GM18868 (cell line): ENCODE data around the gene ST6GALNAC1.

Experiments used
- ATAC-seq: cut with Tn5 transposase; IDR thresholded peaks from one replicate; pipeline ENCODE4 v1.9.1; 2021; ENCODE audit warnings: mild to moderate bottlenecking, moderate library complexity; ENCODE audit not compliant: unreplicated experiment

The ST6GALNAC1 gene

DNA sequence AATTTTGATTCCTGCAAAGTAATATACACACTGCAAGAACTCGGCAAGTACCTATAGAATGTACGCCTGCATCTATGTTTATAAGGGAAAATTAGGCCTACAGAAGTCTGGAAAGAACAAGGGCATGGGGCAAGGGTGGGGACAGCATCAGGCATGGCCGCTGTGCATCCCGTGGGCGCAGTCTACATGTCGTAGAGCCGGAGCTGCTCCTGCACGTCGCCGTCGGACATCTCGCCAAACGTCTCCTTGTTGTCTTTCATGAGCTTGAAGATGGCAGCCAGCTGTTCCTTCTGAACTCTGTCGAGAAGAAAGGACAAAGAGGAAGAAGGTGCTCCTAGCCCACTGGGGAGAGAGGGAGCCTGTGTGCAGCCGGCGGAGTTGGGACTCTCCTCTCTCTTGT is 33.8 kb upstream of the ST6GALNAC1 start:
- ATAC-seq, result no peak

DNA sequence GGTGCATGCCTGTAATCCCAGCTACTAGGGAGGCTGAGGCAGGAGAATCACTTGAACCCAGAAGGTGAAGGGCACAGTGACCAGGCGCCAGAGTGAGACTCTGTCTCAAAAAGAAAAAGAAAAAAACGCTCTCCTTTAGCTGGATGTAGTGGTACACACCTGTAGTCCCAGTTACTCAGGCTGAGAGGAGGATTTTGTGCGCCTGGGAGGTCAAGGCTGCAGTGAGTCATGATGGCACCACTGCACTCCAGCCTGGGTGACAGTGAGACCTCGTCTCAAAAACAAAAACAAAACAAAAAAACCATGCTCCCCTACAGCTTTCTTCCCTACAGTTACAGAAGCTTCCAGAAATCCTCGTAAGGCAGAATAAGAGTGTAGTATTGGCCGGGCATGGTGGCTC is 33.1 kb upstream of the ST6GALNAC1 start:
- ATAC-seq, result no peak

DNA sequence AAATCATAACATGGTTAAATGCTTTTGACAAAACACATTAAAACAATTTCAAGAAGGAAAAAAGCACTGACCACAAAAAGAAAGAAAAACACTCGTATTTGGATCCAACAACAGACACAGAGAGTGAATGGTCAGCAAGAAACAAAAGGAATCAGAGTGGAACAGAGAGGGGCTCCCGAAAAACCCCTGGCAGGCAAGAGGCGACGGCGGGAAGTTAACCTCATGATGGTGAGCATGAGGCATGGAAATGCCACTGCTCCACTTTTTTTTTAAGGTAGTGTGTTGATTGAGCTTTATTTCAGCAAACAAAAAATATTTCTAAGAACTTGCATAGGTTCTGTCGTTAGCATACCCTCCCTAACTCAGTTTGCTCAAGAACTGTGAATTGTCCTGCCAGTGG is 32.1 kb upstream of the ST6GALNAC1 start:
- no peak for ATAC-seq

DNA sequence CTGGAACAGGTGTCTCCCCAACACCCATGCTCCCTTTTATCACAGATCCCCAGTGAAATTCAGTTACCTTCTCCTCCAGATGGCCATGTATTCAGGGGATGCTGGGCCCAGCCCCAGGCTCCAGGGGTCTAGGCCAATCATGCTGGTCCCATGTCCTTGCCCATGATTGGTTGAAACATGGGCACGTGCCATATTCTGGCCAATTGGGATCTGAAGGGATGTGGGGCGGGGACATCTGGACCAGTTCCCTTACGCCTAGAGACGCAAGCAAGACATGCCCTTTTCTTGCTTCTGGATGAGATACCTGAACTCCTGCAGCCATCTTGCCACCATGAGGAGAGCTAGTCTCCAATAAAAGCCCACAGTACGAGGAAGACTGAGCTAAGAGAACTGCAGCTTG is 31.0 kb upstream of the ST6GALNAC1 start:
- no peak for ATAC-seq

DNA sequence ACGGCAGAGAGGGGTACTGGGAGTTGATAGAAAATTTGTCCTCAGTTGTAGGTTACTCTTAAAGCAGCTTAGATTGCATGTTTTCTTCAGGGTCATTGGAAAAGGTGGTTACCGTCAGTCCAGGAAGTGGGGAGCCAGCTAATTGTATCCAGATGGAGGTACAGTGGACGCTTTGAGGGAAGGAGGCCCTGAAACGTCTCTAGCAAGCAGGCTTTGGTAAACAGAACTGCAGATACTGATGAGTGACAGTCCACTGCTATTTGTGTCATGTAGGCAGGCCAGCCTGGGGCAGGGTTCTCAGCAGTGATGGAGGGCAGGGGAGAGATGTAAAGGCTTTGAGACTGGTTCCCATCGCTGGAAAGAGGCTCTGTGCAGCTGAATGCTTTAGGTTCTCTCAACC is 30.2 kb upstream of the ST6GALNAC1 start:
- no peak for ATAC-seq

DNA sequence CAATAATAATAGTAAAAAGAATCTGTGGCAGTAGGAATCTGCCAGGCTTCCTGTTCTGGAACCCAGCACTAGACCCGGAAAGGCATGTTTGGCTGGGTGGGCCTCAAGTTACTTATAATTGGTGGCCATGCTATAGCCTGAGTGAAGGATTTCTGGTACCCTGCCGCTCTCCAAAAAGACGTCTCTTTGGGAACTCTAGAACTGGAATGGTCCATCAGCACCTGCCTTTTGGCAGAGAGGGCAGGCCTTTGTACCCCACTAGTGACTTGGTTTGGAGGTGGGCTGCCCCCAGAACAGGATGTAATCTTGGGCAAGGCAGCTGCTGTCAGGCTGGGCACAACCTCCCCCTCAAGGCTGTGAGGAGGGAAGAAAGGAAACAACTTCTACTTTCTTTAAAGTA is 29.3 kb upstream of the ST6GALNAC1 start:
- no peak for ATAC-seq

GRCh38 chr17:76672270-76672851 is 28.8 kb upstream of the ST6GALNAC1 start:
- no peak for ATAC-seq

DNA sequence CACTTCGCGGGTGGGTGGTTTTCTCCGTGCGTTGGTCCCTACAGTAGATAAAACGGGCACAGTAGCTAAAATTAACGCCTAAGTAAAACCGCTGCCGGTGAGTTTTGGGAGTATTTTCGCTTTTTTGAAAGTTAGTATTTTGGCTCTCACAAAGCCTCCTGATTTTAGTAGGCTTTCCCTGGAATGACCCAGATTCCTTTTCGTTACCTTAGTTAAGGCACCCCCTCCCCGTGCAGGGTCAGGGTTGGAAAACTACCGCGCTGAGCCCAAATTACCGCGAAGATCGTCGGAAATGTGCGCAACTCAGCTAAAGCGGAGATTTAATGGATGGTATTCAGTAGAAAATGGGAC is 28.3 kb upstream of the ST6GALNAC1 start:
- peak; percentile 21 for ATAC-seq

- peak; percentile 96 for ATAC-seq
Observed at GRCh38 chr17:76671123-76671911, 27.8 kb upstream of the ST6GALNAC1 start.

DNA sequence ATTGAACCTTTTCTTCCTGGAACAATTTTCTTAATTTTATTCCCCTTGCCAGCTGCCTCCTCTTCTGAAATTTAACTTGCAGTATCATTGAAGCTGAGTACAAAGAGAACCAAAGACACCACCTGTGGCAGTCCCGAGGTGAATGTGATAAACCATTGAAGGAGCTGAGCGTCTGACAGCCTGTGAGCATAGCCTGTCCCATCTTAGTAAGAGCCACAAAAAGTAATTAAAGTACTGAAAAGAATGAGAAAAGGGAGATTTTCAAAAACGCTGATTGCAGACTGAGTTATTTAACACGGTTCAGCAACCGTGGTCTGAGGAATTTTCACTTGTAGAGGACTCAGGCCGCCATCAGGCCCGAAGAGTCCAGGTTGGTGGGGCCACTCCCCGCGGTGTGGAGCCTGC is 27.2 kb upstream of the ST6GALNAC1 start:
- ATAC-seq, result no peak

DNA sequence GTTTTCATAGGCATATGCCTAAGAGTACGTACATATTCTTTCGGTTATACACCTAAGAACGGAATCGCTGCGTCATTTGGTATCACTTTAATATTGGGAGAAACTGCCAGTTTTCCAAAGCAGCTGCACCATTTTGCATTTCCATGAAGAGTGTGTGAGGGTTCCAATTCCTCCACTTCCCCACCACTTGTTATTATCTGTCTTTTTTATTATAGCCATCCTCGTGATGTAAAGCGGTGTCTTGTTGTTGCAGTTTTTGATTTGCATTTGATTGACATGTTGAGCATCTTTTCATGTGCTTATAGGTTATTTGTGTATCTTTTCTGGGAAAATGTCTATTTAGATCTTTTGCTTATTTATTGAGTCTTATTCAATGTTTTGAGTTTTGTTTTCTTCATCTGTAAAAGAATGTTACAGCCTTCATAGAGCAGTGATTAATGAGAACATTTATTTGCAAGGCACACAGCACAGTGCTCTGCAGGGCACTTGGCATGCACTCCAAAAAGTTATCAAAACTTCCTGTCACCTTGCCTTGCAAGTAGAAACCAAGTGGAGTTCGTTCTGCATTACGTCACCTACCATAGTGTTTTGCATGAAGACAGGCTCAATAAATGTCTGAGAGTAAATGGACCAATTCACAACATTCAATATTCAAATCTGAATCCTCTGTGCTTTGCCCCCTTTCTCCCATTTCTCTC is 26.6 kb upstream of the ST6GALNAC1 start:
- no peak for ATAC-seq

DNA sequence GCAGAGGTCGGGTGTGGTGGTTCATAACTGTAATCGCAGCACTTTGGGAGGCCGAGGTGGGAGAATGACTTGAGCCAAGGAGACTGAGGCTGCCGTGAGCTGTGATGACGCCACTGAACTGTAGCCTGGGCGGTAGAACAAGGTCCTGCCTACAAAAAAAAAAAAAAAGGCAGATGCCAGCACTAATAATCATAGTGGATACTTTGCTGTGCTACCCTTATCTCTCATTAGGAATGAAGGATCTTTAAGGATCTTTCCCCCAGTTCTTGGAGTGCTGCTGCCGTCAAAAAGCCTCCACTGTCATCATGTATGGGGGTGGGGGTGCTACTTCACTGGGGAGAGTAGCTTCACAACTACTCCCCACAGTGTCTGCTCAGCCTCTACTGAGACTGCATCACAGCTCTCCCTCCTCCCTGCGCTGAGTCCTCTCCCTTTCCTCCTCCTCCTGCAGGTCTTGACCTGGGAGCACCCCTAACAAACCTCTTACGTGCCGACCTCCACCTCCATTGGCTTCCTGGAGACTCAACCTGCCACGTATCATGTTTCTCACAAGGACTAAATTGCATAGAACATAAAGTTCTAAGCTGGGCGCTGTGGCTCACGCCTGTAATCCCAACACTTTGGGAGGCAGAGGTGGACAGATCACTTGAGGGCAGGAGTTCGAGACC is 24.4 kb upstream of the ST6GALNAC1 start:
- ATAC-seq, result no peak

- ATAC-seq, result no peak
Observed at GRCh38 chr17:76667491-76667755, 23.9 kb upstream of the ST6GALNAC1 start.

DNA sequence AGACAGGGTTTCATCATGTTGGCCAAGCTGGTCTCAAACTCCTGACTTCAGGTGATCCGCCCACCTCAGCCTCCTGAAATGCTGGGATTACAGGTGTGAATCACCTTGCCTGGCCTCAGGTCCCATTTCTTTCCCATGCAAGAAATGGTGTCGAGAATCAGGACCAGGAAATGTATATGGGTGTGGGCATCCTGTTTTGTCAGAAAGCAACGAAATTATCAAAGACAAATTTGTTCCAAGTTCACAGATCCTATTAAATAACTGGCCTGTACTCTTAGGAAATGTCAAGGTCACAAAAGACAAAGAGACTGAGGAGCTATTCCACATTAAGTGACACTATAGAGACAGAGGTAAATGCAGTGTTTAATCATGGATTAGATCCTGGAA is 17.1 kb upstream of the ST6GALNAC1 start:
- ATAC-seq, result no peak

DNA sequence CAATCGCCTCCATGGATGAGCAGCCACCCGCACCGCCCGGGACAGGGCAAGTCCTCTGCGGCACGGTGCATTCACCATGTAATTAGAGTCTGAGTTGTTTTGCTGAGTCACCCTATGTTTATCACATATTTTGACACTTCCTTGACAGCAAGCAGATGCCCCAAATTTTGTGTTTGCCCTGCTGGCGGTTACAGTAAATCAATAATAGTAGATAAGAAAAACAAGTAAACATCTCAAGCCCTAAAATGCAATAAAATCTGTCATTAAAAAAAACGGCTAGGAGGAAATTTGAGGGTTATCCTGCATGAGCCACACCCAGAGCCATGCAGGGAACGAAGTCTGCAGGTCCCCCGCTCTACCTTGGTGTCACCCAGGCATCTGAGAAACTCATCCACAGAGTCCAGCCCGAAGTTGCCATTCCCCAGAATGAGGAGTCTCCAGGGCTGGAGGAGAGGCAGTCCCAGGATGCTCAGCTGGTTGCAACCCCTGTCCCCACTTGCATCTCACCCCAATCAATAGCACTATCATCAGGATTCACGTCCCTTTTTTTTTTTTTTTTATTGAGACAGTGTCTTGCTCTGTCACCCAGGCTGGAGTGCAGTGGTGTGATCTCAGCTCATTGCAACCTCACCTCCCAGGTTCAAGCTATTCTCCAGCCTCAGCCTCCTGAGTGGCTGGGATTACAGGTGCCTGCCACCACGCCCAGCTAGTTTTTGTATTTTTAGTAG is 16.5 kb upstream of the ST6GALNAC1 start:
- ATAC-seq, result no peak

DNA sequence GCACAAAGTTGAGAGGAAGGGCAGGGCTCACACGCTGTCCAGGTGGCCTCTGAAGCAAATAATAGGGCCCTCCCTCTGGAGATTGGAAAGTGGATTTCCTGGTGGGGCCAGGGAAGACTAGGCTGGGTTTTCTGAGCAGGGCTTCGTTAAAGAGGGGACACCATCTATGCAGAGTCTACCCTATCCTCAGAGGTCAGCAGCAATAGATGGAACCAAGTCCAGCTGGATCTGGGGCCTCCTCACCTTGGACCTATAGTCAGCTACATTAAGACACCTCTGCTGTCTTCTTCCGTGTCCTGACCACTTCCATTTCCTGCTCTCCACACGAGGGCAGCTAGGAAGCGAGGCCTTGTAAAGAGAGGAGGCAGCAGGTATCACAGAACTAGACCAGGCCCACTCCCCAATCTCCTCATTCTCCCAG is 14.7 kb upstream of the ST6GALNAC1 start:
- ATAC-seq, result no peak

- ATAC-seq, result no peak
Observed at GRCh38 chr17:76657505-76658241, 14.1 kb upstream of the ST6GALNAC1 start.

GRCh38 chr17:76654408-76654807 is 10.9 kb upstream of the ST6GALNAC1 start:
- no peak for ATAC-seq

- ATAC-seq, result no peak
Observed at GRCh38 chr17:76650504-76650903, 6.9 kb upstream of the ST6GALNAC1 start.

DNA sequence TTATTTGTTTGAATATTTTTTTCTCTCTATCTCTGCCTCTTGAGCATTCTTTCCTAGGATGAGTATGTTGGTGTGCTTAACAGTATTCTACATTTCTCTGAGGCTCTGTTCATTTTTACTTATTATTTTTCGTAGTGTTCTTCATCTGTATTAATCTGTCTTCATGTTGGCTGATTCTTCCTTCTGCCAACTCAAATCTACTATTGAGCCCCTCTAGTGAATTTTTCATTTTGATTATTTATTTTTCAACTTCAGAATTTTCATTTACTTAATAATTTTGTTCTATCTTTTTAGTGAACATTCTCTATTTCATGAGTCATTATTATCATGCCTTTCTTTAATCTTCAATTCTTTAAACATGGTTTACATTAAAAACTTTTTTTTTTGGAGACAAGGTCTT is 3.2 kb upstream of the ST6GALNAC1 start:
- no peak for ATAC-seq

DNA sequence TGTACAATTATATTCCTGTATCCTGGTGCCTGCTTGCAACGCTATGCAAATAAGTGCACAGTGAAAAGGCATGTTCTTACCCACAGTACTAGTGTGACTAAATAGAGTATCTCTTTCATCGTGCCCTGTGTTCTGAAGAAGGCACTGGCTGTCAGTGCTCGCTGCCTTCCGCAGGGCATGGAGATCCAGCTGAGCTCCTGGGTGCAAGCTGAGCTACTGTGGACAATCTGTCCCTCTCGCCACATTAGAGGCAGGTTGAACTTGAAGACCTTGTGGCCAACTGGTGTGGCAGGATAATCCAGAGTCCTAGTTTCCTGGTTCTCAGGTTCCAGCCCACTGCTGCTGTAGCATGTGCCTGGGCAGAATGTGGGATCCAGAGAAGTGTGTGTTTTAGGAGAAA is 1.9 kb upstream of the ST6GALNAC1 start:
- no peak for ATAC-seq
